ENCODE results near the gene CGB1.
"Not testable (repeated sequence)": the region's sequence is repeated elsewhere in the genome, so short reads cannot be mapped to it uniquely, and the experiment has no call there.

CGB1 gene

GRCh38 chr19:49080392-49080791, 43.7 kb upstream of the CGB1 start:
- no peak for DNase-seq (ENCODE audit: extremely low spot score)
- TF ChIP-seq CTCF (IDR thresholded peaks at IDR 0.05; ENCODE audit: control extremely low read depth, extremely low read depth, low read depth, missing control alignments), result no peak
- CTCF ChIA-PET, result no interaction called here
- POLR2A ChIA-PET, result no interaction called here

- CTCF ChIA-PET, result interaction anchor here (0.8 to 3.1 kb wide), 10 partner anchors 9 to 135 kb away, joined by 3 to 11 read pairs (median 3); partner anchors contain the start of gene LIN7B
- POLR2A ChIA-PET; DNase-seq (ENCODE audit: extremely low spot score): not testable (repeated sequence)
- peak; percentile 67 for TF ChIP-seq CTCF (IDR thresholded peaks at IDR 0.05; ENCODE audit: control extremely low read depth, extremely low read depth, low read depth, missing control alignments)
These were observed 38.2 kb upstream of the CGB1 start for GRCh38 chr19:49074869-49075268.

GRCh38 chr19:49073514-49074378, 37.1 kb upstream of the CGB1 start:
- peak; percentile 12 for TF ChIP-seq CTCF (IDR thresholded peaks at IDR 0.05; ENCODE audit: control extremely low read depth, extremely low read depth, low read depth, missing control alignments)
- no peak for DNase-seq (ENCODE audit: extremely low spot score)
- ChIA-PET CTCF (interaction anchor here (0.8 to 3.1 kb wide), 10 partner anchors 8 to 286 kb away, joined by 3 to 11 read pairs (median 3); no protein-coding TSS in a partner anchor), POLR2A (no interaction called here)

GRCh38 chr19:49071860-49072547, 35.3 kb upstream of the CGB1 start:
- no peak for DNase-seq (ENCODE audit: extremely low spot score)
- CTCF ChIA-PET, result interaction anchor here (1.6 to 3.0 kb wide), 2 partner anchors 12 to 74 kb away, joined by 4 to 13 read pairs; no protein-coding TSS in a partner anchor

GRCh38 chr19:49070416-49070815, 33.7 kb upstream of the CGB1 start:
- DNase-seq (ENCODE audit: extremely low spot score), result no peak
- ChIA-PET CTCF (interaction anchor here (1.2 to 3.9 kb wide), 6 partner anchors 10 to 275 kb away, joined by 3 to 13 read pairs (median 4); no protein-coding TSS in a partner anchor), POLR2A (interaction anchor here (0.6 kb wide), 1 partner anchor 20 kb away, joined by 4 read pairs; no protein-coding TSS in a partner anchor)
- no peak for TF ChIP-seq CTCF (IDR thresholded peaks at IDR 0.05; ENCODE audit: control extremely low read depth, extremely low read depth, low read depth, missing control alignments)

More at GRCh38 chr19:49071860-49072547, 35.3 kb upstream of the CGB1 start:
- POLR2A ChIA-PET, result no interaction called here
- TF ChIP-seq CTCF (IDR thresholded peaks at IDR 0.05; ENCODE audit: control extremely low read depth, extremely low read depth, low read depth, missing control alignments), result no peak

GRCh38 chr19:49069026-49069425, 32.3 kb upstream of the CGB1 start:
- ChIA-PET CTCF (interaction anchor here (1.0 to 3.9 kb wide), 5 partner anchors 9 to 273 kb away, joined by 3 to 13 read pairs (median 4); no protein-coding TSS in a partner anchor), POLR2A (no interaction called here)
- no peak for DNase-seq (ENCODE audit: extremely low spot score)
- TF ChIP-seq CTCF (IDR thresholded peaks at IDR 0.05; ENCODE audit: control extremely low read depth, extremely low read depth, low read depth, missing control alignments), result no peak

Data from GM10248 (cell line).